Mucosa of rectum (tissue), 2 donors: ENCODE data around the gene SLC35E1.

ENCODE experiments used
- H3K27ac ChIP-seq, 2 donors: one replicate each; pipeline ENCODE4 v1.7.0; 2013; ENCODE audit warnings: inconsistent platforms in 2 of 2, low read depth in 2 of 2, low read length in 2 of 2
- H3K27me3 ChIP-seq, 2 donors: one replicate each; pipeline ENCODE4 v1.7.0; 2013; ENCODE audit warnings: low read length in 2 of 2; ENCODE audit not compliant: control insufficient read depth in 2 of 2, insufficient read depth in 2 of 2
- H3K36me3 ChIP-seq, 2 donors: one replicate each; pipeline ENCODE4 v1.7.0; 2013; ENCODE audit warnings: low read length in 2 of 2; ENCODE audit not compliant: control insufficient read depth in 2 of 2, insufficient read depth in 2 of 2
- H3K4me1 ChIP-seq, 2 donors: one replicate each; pipeline ENCODE4 v1.7.0; 2013; ENCODE audit warnings: low read length in 2 of 2, mild to moderate bottlenecking in 1 of 2; ENCODE audit not compliant: control insufficient read depth in 2 of 2, insufficient read depth in 2 of 2
- H3K4me3 ChIP-seq, 2 donors: one replicate each; pipeline ENCODE4 v1.7.0; 2013; ENCODE audit warnings: low read length in 2 of 2
- H3K9ac ChIP-seq, 2 donors: one replicate each; pipeline ENCODE4 v1.7.0; 2013; ENCODE audit warnings: low read length in 2 of 2, low read depth in 1 of 2, mild to moderate bottlenecking in 1 of 2
- H3K9me3 ChIP-seq, 2 donors: one replicate each; pipeline ENCODE4 v1.7.0; 2013; ENCODE audit warnings: low read length in 2 of 2; ENCODE audit not compliant: control insufficient read depth in 2 of 2
- donor health status: healthy.
- donor health status: Normal muscosa, but diverticular disease.

SLC35E1 gene

DNA sequence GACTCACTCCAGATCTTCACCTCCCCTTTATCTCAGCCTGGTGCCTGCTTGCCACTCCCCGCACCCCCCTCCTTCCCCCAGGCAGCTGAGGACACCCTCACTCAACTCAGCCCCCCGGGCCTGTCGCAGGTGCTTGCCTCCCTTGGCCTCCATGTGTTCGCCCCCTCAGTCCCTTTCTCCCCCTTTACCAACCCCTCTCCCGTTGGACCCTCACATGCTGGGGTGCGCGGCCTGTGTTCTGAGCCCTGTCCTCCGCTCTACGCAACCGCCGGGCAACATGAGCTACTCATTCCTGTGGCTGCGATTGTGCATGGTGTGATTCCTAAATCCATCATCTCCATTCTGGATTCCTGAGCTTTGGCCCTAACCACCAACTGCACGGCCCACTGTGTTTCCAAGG lies 35.1 kb downstream of the SLC35E1 start:
- H3K4me3 ChIP-seq, result no peak overlapping the region
- no peak overlapping the region for H3K27ac ChIP-seq
- H3K36me3 ChIP-seq, result peaks cover 34 to 56% of the 10 kb centered on the region in 2 donors
- H3K4me1 ChIP-seq, result peaks cover 10 to 12% of the 10 kb centered on the region in 2 donors
- no peaks in the 10 kb centered on the region for H3K27me3 ChIP-seq
- H3K9ac ChIP-seq, result no peak overlapping the region
- no peaks in the 10 kb centered on the region for H3K9me3 ChIP-seq

DNA sequence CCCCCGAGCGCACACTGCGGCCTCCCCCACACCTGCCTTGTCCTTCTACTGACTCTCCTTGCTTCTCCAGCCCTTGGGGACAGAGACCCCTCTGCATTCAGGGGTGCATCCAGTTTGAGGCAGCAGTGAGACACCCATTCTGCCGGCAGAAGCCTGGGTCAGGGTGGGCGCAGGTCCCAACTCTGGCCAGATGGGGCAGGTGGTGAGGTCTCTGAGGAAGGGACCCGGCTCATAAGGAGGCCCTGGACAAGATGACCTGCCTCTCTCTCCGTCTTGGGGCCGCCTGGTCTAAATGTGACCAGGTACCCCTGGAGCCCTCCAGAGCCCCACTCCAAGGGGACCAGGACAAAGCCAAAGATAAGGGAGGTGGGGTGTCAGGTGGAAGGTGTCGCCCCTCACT lies 36.1 kb downstream of the SLC35E1 start:
- H3K36me3 ChIP-seq, result peaks cover 43 to 65% of the 10 kb centered on the region in 2 donors
- H3K27me3 ChIP-seq, result no peaks in the 10 kb centered on the region
- no peak overlapping the region for H3K9ac ChIP-seq
- H3K9me3 ChIP-seq, result no peaks in the 10 kb centered on the region
- peaks cover 5 to 7% of the 10 kb centered on the region in 2 donors for H3K4me1 ChIP-seq
- H3K4me3 ChIP-seq, result no peak overlapping the region
- no peak overlapping the region for H3K27ac ChIP-seq

DNA sequence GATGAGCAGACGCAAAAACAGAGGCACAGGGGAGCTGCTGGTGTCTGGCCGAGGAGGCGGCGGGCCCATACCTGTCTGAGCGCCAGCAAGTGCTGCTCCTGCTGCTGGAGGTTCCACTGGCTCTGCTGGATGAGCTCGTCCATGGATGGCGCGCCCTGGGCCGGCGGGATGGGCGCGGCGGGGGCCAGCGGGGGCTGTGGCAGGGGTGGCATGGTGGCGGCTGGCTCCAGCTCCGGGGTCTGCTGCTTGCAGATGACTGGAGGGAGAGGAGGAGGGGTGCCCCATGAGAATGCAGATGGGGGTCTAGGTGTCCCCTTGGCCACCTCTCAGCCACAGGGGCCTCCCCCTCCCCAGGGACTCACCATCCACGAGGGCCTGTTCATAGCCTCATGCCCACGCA lies 36.8 kb downstream of the SLC35E1 start:
- H3K4me3 ChIP-seq, result no peak overlapping the region
- peaks cover 47 to 73% of the 10 kb centered on the region in 2 donors for H3K36me3 ChIP-seq
- H3K27ac ChIP-seq, result no peak overlapping the region
- peaks cover 0 to 3% of the 10 kb centered on the region in 2 donors for H3K4me1 ChIP-seq
- H3K9me3 ChIP-seq, result no peaks in the 10 kb centered on the region
- no peaks in the 10 kb centered on the region for H3K27me3 ChIP-seq
- H3K9ac ChIP-seq, result no peak overlapping the region

DNA sequence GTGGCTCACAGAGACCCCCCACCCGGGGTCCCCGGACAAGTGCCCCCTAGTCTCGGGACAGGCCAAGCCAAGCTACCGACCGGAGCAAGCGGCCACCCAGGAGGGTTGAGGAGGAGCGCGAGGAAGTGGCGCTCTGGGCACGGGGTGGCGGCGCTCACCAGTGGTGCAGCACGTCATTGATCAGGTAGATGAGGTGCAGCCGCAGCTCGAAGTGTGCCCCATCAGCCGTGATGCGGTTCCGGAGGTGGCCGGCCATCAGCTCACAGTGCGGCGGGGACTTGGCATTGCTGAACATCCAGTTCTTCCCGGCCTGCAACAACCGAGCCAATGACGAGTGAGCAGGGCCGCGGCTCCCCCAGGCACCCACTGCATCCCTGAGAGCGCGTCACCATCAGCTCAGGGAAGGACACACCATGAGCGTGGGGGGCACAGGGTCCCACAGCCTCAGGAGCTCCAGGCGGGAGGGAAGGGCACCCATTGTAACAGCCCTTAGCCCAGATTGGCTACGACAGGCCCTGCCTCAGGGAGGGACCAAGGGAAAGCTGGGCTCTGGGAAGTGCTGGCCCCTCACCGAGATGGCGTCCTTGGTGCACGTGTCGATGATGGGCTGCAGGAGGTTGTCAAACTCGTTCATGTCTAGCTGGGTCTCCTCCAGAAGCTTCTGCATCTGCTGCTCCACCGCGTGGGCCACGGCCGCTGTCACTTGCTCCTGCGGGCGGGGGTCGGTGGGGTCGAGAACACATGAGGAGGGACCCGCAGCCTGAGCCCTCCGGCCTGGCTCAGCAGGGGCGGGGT lies 39.6 kb downstream of the SLC35E1 start:
- no peak overlapping the region for H3K4me3 ChIP-seq
- H3K27me3 ChIP-seq, result no peaks in the 10 kb centered on the region
- no peaks in the 10 kb centered on the region for H3K9me3 ChIP-seq
- no peak overlapping the region for H3K9ac ChIP-seq
- H3K36me3 ChIP-seq, result peaks cover 68 to 87% of the 10 kb centered on the region in 2 donors
- no peaks in the 10 kb centered on the region for H3K4me1 ChIP-seq
- no peak overlapping the region for H3K27ac ChIP-seq

DNA sequence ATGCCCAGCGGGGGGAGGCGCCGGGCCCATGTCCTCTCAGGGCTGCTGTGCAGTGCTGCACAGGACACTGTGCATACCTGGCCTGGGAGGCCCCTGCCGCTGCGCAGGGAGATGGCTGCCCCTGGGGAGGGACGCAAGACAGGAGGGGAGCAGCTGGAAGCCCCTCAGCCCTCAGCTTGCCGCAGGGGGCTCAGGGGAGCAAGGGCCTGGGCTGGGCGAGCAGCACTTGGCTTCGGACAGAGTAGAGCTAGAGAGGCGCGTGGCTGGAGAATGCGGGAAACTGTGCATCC lies 40.9 kb downstream of the SLC35E1 start:
- Histone ChIP-seq H3K4me1 (no peaks in the 10 kb centered on the region), H3K27ac (no peak overlapping the region), H3K9me3 (no peaks in the 10 kb centered on the region), H3K9ac (no peak overlapping the region), H3K36me3 (peaks cover 76 to 90% of the 10 kb centered on the region in 2 donors), H3K27me3 (no peaks in the 10 kb centered on the region), H3K4me3 (no peak overlapping the region)

DNA sequence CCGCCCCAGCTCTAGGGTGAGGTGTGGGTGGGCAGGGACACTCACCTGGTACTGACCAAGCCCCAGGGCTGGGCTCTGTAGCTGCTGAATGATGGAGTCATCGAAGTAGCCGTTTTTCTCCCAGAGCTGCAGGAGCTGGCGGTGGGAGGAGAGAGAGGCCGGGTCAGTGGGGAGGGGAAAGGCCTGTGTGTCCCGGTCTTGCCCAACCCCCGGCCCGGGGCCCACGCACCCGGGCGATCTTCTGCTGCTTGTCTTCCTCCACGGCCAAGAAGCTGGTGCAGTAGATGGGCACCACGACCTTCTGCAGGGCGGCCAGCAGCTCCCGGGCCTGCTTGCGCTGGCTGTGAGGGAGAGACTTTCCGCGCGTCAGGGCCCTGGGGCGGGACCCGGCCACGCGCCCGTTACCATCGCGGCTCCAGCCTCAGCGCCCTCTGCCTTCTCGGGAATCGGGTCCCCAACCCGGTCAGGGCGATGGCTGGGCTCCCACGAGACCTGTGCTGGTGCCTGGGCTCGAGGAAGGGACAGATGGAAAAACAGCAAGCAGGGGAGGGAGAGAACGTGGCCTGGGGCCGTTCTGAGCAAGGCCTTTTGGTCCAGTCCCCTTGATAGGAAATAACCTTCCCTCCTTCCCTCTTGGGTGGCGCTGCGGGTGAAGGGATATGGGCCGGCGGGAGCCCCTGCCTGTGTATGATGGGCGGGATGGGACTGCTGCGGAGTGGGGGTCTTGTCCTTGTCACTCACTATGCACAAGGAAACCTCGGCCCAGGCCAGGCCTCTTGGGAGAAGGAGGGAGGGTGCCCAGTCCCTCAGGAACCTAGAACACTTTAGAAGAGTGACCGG lies 41.5 kb downstream of the SLC35E1 start:
- Histone ChIP-seq H3K27ac (no peak overlapping the region), H3K4me1 (no peaks in the 10 kb centered on the region), H3K9ac (no peak overlapping the region), H3K36me3 (peaks cover 72 to 88% of the 10 kb centered on the region in 2 donors), H3K27me3 (no peaks in the 10 kb centered on the region), H3K4me3 (no peak overlapping the region), H3K9me3 (no peaks in the 10 kb centered on the region)

DNA sequence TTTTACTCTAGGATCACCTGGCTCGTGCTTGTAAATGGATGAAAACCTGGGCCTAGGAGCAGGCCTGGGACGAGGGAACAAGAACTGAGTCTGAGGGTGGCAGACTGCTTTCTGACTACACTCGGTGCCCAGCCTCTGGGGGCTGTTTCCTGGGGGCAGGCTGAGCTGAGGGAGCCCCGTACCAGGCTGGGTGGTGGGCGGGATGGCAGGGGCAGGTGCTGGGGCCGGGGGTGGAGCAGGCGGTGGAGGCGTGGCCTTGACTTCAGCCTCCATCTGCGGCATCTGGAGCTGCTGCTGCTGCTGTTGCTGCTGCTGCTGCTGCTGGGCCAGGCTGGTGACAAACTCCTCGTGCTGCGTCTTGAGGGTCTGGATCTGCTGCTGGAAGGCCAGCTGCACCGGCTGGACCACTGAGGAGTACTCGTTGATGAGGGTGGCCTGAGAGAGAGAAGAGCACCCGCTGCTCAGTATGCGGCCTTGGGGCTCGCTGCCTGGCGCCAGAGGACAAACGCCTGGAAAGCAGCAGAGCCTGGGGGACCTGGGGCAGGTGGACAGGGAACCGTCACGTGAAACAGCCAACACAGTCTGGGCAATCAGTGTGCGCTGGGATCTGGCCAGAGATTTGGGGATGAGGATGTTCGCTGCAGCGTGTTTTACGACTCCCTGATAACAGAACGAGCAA lies 42.6 kb downstream of the SLC35E1 start:
- H3K4me3 ChIP-seq, result no peak overlapping the region
- peaks cover 75 to 89% of the 10 kb centered on the region in 2 donors for H3K36me3 ChIP-seq

DNA sequence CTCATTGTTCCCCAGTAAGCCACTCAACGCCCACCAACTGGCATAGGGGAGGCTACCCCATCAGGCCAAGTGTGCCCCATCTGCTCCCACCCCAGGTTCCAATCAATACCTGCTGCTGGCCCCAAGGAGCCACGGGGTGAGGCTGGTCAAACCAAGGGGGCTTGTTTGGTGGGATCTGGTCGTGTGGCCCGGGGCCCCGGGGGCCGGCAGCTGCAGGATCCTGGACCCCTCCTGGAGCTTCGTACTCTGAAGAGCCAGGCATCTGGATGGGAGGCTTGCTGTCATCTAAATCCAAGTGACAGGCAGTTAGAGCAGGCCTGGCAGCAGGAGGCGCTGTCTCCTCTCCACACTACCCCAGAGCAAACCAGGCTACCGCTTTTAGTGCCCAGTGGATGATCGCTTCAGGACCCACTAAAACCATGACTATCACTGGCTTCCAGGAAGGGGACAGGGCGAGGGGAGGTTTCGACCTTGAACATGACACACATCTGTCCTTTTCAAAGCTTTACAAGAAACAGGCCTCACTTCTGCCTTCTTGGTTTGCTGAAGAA lies 44.2 kb downstream of the SLC35E1 start:
- no peak overlapping the region for H3K27ac ChIP-seq
- H3K9ac ChIP-seq, result no peak overlapping the region
- no peaks in the 10 kb centered on the region for H3K27me3 ChIP-seq
- H3K4me1 ChIP-seq, result no peaks in the 10 kb centered on the region
- peaks cover 74 to 86% of the 10 kb centered on the region in 2 donors for H3K36me3 ChIP-seq
- H3K9me3 ChIP-seq, result no peaks in the 10 kb centered on the region
- H3K4me3 ChIP-seq, result no peak overlapping the region

More for the DNA sequence above, 42.6 kb downstream of the SLC35E1 start:
- no peak overlapping the region for H3K9ac ChIP-seq
- H3K27ac ChIP-seq, result no peak overlapping the region
- no peaks in the 10 kb centered on the region for H3K4me1 ChIP-seq
- H3K27me3 ChIP-seq, result no peaks in the 10 kb centered on the region
- no peaks in the 10 kb centered on the region for H3K9me3 ChIP-seq

DNA sequence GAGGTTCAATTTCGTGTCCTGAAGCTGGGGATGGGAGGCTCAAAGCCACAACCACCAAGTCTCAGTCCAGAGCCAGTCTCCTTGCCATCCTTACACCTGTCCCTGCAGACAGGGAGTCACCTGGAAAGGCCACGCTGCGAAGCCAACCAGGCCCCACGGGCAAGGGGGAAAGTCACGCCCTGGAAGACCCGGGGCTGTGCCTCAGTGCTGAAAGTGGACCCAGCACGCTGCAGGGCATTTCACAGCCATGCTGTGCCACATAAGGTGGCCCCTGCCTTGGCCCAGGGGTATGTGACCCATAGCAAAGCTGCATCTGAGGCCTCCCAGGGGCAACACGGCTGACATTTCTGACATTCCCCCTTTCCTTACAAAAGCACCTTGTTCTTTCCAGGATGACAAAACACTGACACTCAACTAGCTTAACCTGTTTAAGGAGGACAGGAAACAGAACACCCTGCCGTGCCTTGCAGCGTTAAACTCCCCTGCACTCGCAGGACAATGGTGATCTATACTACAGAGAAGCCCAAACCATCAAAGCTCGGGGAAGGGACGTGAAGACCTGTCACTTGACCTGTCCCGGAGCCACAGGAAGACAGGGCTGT lies 44.8 kb downstream of the SLC35E1 start:
- Histone ChIP-seq H3K36me3 (peaks cover 74 to 87% of the 10 kb centered on the region in 2 donors), H3K4me1 (no peaks in the 10 kb centered on the region), H3K9ac (no peak overlapping the region), H3K27me3 (no peaks in the 10 kb centered on the region), H3K4me3 (no peak overlapping the region), H3K9me3 (no peaks in the 10 kb centered on the region), H3K27ac (no peak overlapping the region)
